ENCODE data around the gene BLVRB. TPM values are rescaled to one million over a fixed set of nuclear protein-coding genes. Genes with fewer than 3 reads are reported as not detected.

The BLVRB gene
- total and polyA plus RNA-seq, 9 donors = 16.8 to 135 (median 75.5) TPM

GRCh38 chr19:40497214-40497613 is 31.7 kb upstream of the BLVRB start:
- Histone ChIP-seq H3K9me3 (no peaks in the 10 kb centered on the region), H3K27me3 (no peaks in the 10 kb centered on the region), H3K4me1 (ENCODE audit: insufficient read depth) (no peaks in the 10 kb centered on the region), H3K36me3 (no peaks in the 10 kb centered on the region), H3K27ac (no peak overlapping the region), H3K4me3 (no peak overlapping the region)
- whole genome bisulfite sequencing, 3 donors = 87 to 93% (median 89%) methylated on average over 12 of the region's 12 CpGs
- TF ChIP-seq CTCF (IDR thresholded peaks at IDR 0.05) (no peak), POLR2A (IDR thresholded peaks at IDR 0.05) (no peak), EP300 (IDR thresholded peaks at IDR 0.05) (no peak)
- intact Hi-C loops (cut with DNase I) = no loop called here
- no peak for DNase-seq

DNA sequence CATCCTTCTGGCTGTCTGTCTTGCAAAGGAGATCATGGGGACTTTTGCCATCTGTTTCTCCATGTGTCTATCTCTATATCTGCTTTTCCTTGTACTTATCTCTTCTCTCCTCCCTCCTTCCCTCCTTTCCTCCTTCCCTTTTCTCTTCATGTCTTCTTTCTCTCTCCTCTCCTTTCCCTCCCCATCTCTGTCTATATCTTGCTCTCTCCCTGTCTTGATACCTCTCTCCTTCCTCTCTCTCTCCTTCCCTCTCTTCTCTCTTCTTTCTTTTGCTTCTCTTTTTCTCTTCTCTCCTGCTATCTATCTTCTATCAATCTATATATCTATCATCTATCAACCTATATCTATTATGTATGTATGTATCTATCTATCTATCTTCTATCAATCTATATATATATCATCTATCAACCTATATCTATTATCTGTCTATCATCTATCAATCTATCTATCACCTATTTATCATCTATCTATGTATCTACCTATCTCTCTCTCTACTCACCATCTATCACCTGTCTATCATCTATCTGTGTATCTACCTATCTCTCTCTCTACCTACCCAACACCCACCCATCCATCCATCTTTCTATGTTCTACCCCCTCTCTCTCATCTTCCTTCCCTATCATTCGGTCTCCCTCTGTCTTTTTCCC is 28.8 kb upstream of the BLVRB start:
- Histone ChIP-seq H3K27ac (no peak overlapping the region), H3K4me1 (ENCODE audit: insufficient read depth) (no peaks in the 10 kb centered on the region), H3K36me3 (no peaks in the 10 kb centered on the region), H3K9me3 (no peaks in the 10 kb centered on the region), H3K27me3 (no peaks in the 10 kb centered on the region), H3K4me3 (no peak overlapping the region)
- 79 to 89% (median 87%) methylated on average over 1 of the region's 1 CpG for WGBS, 3 donors
- intact Hi-C loops (cut with DNase I) = no loop called here
- no peak for DNase-seq
- TF ChIP-seq EP300 (IDR thresholded peaks at IDR 0.05) (no peak), CTCF (IDR thresholded peaks at IDR 0.05) (no peak), POLR2A (IDR thresholded peaks at IDR 0.05) (no peak)

DNA sequence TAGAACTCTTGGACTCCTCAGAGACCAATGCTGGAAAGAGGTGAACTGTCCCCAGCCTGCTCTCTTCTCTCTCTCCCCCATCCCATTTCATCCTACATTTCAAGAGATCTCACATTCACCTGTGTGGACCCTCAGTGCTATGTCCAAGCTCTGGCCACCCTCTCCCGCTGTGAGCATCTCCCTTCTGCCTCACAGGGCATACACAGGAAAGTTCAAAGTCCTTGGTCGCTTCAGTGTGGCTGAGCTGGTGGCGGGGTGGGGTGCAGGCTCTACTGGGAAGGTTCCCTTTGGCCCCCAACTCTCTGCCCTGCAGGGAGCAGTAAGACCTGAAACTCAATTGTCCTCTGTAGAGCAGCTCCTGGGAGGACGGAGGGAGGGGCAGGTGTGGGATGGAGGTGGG is 28.2 kb upstream of the BLVRB start:
- Histone ChIP-seq H3K27me3 (no peaks in the 10 kb centered on the region), H3K9me3 (no peaks in the 10 kb centered on the region), H3K27ac (no peak overlapping the region), H3K4me3 (no peak overlapping the region), H3K4me1 (ENCODE audit: insufficient read depth) (no peaks in the 10 kb centered on the region), H3K36me3 (no peaks in the 10 kb centered on the region)
- intact Hi-C loops (cut with DNase I) = no loop called here
- TF ChIP-seq POLR2A (IDR thresholded peaks at IDR 0.05) (no peak), EP300 (IDR thresholded peaks at IDR 0.05) (no peak), CTCF (IDR thresholded peaks at IDR 0.05) (no peak)
- no peak for DNase-seq
- 73 to 84% (median 83%) methylated on average over 4 of the region's 4 CpGs for WGBS, 3 donors

GRCh38 chr19:40492274-40492673 is 26.7 kb upstream of the BLVRB start:
- H3K9me3 ChIP-seq = no peaks in the 10 kb centered on the region
- no peak for DNase-seq
- no peaks in the 10 kb centered on the region for H3K36me3 ChIP-seq
- H3K4me3 ChIP-seq = no peak overlapping the region
- intact Hi-C loops (cut with DNase I) = no loop called here
- WGBS, 3 donors = 91 to 96% (median 95%) methylated on average over 3 of the region's 3 CpGs
- H3K27me3 ChIP-seq = no peaks in the 10 kb centered on the region
- no peak for TF ChIP-seq POLR2A (IDR thresholded peaks at IDR 0.05)
- no peak for TF ChIP-seq CTCF (IDR thresholded peaks at IDR 0.05)
- TF ChIP-seq EP300 (IDR thresholded peaks at IDR 0.05) = no peak
- H3K4me1 ChIP-seq (ENCODE audit: insufficient read depth) = no peaks in the 10 kb centered on the region
- H3K27ac ChIP-seq = no peak overlapping the region
